Mucosa of stomach (tissue), 1 donor: ENCODE measurements around the gene TTLL11.

ENCODE experiments used
- H3K27me3 ChIP-seq: one replicate; pipeline ENCODE4 v1.7.0; 2013; ENCODE audit warnings: mild to moderate bottlenecking, low read length; ENCODE audit not compliant: control insufficient read depth, insufficient read depth
- H3K36me3 ChIP-seq: one replicate; pipeline ENCODE4 v1.7.0; 2013; ENCODE audit warnings: low read length; ENCODE audit not compliant: control insufficient read depth, insufficient read depth
- H3K4me1 ChIP-seq: one replicate; pipeline ENCODE4 v1.7.0; 2013; ENCODE audit warnings: mild to moderate bottlenecking, low read length; ENCODE audit not compliant: control insufficient read depth, insufficient read depth
- H3K4me3 ChIP-seq: one replicate; pipeline ENCODE4 v1.7.0; 2013; ENCODE audit warnings: low read length
- H3K9ac ChIP-seq: one replicate; pipeline ENCODE4 v1.7.0; 2013; ENCODE audit warnings: mild to moderate bottlenecking, low read length, moderate library complexity
- H3K9me3 ChIP-seq: one replicate; pipeline ENCODE4 v1.7.0; 2013; ENCODE audit warnings: mild to moderate bottlenecking, low read length, moderate library complexity; ENCODE audit not compliant: control insufficient read depth
- donor health status: Pancreatic carcinoma.

Gene TTLL11

DNA sequence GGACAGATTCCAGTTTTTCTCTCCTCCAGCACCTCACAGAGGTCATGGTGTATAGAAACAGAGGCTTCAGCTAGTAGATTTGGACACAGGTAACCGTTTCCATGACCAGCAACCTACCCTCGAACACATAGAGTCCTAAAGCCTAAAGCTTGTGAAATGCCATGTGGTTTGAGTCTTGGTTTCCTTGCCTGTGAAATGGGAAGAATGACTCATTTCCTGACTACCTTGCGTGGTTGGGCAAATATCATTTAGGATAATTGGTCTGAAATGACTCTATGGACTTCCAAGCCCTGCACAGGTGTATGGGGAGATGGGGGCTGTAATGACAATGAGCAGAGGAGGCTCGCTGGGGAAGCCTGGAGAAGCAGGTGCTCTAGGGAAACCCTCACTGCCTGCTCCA is 134.6 kb downstream of the TTLL11 start:
- Histone ChIP-seq H3K9ac (no peak overlapping the region), H3K4me3 (no peak overlapping the region), H3K4me1 (no peaks in the 10 kb centered on the region), H3K36me3 (no peaks in the 10 kb centered on the region), H3K27me3 (no peaks in the 10 kb centered on the region), H3K9me3 (no peaks in the 10 kb centered on the region)

DNA sequence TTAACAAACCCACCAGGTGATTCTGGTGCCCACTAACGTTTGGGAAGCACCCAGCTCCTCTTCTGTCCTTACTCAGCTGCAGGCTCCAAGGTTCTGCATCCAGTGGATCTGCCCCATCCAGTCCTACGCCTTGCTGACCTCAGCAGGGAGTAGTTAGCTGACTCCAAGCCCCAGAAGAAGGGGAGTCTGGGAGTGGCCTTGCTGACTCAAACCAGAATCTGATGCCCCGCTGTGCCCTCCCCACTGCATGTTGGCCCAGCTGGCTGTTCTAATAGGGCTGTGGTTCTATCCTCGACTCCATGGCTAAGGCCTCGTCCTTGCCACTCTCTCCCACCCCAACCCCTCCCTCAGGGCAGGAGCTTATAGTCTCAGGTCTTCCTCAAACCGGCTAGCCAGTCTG is 136.3 kb downstream of the TTLL11 start:
- H3K36me3 ChIP-seq = no peaks in the 10 kb centered on the region
- no peaks in the 10 kb centered on the region for H3K4me1 ChIP-seq
- H3K4me3 ChIP-seq = no peak overlapping the region
- H3K27me3 ChIP-seq = no peaks in the 10 kb centered on the region
- no peaks in the 10 kb centered on the region for H3K9me3 ChIP-seq
- no peak overlapping the region for H3K9ac ChIP-seq

DNA sequence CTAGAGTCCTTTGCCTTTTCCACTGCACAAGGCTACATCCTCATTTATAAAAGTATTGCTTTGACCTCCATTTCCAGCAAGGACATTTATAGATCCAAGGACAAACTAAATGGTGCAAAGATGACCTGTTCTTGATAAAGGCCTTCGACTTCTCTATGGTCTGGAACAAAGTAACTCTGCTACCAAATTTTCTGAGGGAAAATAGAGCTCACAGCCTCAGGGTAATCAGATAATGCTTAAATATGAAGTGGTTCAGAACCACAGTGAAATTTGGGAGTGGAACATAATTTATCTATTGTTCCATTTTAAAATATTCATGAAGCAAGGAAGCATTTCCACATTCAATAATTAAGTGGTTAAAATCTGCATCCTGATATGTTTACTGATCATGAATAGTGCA is 137.5 kb downstream of the TTLL11 start:
- Histone ChIP-seq H3K9ac (no peak overlapping the region), H3K4me3 (no peak overlapping the region), H3K9me3 (no peaks in the 10 kb centered on the region), H3K27me3 (no peaks in the 10 kb centered on the region), H3K36me3 (no peaks in the 10 kb centered on the region), H3K4me1 (no peaks in the 10 kb centered on the region)

- no peak overlapping the region for H3K4me3 ChIP-seq
- H3K4me1 ChIP-seq = no peaks in the 10 kb centered on the region
- H3K27me3 ChIP-seq = no peaks in the 10 kb centered on the region
- H3K9ac ChIP-seq = no peak overlapping the region
- H3K9me3 ChIP-seq = no peaks in the 10 kb centered on the region
- no peaks in the 10 kb centered on the region for H3K36me3 ChIP-seq
Measured at GRCh38 chr9:121954477-121955140, 138.5 kb downstream of the TTLL11 start.

DNA sequence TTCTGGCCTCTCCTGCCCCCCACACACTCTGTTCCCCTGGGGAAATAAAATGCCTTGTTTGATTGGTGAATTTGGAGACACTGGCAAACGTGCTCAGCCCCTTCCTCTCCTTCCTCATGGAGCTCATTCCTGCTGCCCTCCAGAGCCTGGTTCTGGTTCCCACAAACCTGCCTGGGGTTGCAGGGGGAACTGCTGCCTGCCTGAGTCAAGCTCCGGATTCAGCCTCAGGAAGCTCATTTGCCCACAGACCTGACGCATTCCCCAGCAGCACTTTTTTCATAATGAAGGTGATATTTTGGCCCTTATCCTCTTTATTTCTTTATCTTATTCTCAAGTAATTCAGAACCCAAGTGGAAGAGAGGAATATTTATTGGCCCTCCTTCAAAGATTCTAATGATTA is 140.5 kb downstream of the TTLL11 start:
- Histone ChIP-seq H3K36me3 (no peaks in the 10 kb centered on the region), H3K4me3 (no peak overlapping the region), H3K9me3 (no peaks in the 10 kb centered on the region), H3K9ac (no peak overlapping the region), H3K27me3 (no peaks in the 10 kb centered on the region), H3K4me1 (no peaks in the 10 kb centered on the region)

DNA sequence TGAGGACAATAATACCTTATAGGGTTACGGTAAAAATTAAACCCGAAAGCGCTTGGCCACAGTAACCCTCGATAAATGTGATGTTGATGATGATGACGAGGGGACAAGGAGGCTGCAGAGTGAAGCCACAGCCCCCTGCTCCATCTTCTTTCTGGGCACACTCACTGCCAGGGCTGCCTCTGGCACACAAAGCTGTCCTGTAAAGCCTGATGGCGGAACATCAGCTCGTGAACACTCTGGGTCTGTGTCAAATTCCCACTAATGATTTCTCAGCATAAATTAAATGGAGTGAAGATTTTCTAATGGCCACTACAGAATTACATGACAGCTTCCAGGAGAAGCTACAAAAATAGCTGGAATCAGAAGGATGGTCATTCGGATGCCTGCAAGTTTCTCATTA is 142.2 kb downstream of the TTLL11 start:
- Histone ChIP-seq H3K27me3 (no peaks in the 10 kb centered on the region), H3K9ac (no peak overlapping the region), H3K9me3 (no peaks in the 10 kb centered on the region), H3K36me3 (no peaks in the 10 kb centered on the region), H3K4me1 (no peaks in the 10 kb centered on the region), H3K4me3 (no peak overlapping the region)

GRCh38 chr9:121950441-121950840 is 142.7 kb downstream of the TTLL11 start:
- no peaks in the 10 kb centered on the region for H3K4me1 ChIP-seq
- H3K27me3 ChIP-seq = no peaks in the 10 kb centered on the region
- no peak overlapping the region for H3K4me3 ChIP-seq
- no peaks in the 10 kb centered on the region for H3K36me3 ChIP-seq
- no peaks in the 10 kb centered on the region for H3K9me3 ChIP-seq
- no peak overlapping the region for H3K9ac ChIP-seq

DNA sequence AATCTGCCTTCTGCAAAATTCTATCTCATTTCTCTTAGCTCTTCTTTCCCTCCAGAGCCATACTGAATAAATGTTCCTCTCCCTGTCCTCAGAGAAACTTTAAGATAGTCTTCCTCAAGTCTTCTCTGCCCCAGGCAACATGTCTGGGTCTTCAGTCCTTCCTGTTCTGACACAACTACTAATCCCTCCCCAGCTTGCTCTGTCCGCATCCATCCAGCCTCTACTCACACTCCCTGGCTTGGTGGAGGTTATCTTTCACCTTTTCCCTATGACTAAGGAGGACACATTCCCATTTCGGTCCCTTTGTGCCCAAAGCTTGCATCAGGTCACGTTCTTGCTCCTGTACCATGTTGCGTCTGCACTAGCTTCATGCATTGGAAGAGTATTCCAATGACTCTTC is 143.3 kb downstream of the TTLL11 start:
- no peak overlapping the region for H3K4me3 ChIP-seq
- H3K4me1 ChIP-seq = no peaks in the 10 kb centered on the region
- no peaks in the 10 kb centered on the region for H3K27me3 ChIP-seq
- H3K36me3 ChIP-seq = no peaks in the 10 kb centered on the region
- no peak overlapping the region for H3K9ac ChIP-seq
- H3K9me3 ChIP-seq = no peaks in the 10 kb centered on the region

DNA sequence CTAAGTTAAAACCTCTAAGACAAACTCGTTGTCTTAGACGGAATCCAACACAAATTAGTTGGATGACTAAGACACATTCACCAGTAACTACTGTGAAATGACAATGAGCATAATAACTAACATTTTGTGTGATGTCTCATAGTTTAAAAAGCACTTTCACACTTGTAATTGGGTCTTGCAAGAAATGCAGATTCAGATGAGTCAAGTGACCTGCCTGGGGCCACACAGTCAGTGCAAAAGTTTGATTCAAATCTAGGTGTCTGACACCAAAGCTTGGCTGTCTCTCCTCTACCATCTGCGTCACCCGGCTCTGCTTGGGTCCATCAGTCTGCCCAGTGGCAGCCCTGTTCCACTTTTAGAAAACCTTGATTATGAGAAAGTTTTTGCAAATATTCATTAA is 143.7 kb downstream of the TTLL11 start:
- H3K9me3 ChIP-seq = no peaks in the 10 kb centered on the region
- H3K36me3 ChIP-seq = no peaks in the 10 kb centered on the region
- H3K27me3 ChIP-seq = no peaks in the 10 kb centered on the region
- H3K4me3 ChIP-seq = no peak overlapping the region
- H3K4me1 ChIP-seq = no peaks in the 10 kb centered on the region
- no peak overlapping the region for H3K9ac ChIP-seq

DNA sequence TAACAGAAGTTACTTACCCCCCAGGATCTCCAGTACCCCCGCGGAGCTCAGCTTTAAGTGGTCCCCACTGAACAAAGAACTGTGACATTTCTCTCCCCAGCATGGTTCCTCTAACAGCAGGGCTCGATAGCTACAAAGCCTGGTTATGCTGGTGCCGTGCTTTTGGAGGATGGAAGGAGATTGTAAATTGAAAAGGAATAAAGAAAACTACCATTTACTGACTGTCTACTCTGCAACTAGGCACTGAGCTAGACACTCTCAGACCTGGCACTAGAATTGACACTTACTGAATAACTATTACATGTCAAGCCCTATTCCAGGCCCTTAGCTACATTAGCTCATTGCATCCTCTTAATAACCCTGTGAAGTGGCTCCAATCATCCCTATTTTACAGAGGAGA is 145.3 kb downstream of the TTLL11 start:
- no peaks in the 10 kb centered on the region for H3K4me1 ChIP-seq
- H3K36me3 ChIP-seq = no peaks in the 10 kb centered on the region
- no peaks in the 10 kb centered on the region for H3K9me3 ChIP-seq
- H3K27me3 ChIP-seq = no peaks in the 10 kb centered on the region
- no peak overlapping the region for H3K9ac ChIP-seq
- no peak overlapping the region for H3K4me3 ChIP-seq

- Histone ChIP-seq H3K36me3 (no peaks in the 10 kb centered on the region), H3K9ac (no peak overlapping the region), H3K27me3 (no peaks in the 10 kb centered on the region), H3K9me3 (no peaks in the 10 kb centered on the region), H3K4me1 (no peaks in the 10 kb centered on the region), H3K4me3 (no peak overlapping the region)
Measured at GRCh38 chr9:121946465-121946864, 146.6 kb downstream of the TTLL11 start.

- Histone ChIP-seq H3K4me1 (no peaks in the 10 kb centered on the region), H3K27me3 (no peaks in the 10 kb centered on the region), H3K4me3 (no peak overlapping the region), H3K9ac (no peak overlapping the region), H3K9me3 (no peaks in the 10 kb centered on the region), H3K36me3 (no peaks in the 10 kb centered on the region)
Measured at GRCh38 chr9:121945849-121946248, 147.3 kb downstream of the TTLL11 start.

DNA sequence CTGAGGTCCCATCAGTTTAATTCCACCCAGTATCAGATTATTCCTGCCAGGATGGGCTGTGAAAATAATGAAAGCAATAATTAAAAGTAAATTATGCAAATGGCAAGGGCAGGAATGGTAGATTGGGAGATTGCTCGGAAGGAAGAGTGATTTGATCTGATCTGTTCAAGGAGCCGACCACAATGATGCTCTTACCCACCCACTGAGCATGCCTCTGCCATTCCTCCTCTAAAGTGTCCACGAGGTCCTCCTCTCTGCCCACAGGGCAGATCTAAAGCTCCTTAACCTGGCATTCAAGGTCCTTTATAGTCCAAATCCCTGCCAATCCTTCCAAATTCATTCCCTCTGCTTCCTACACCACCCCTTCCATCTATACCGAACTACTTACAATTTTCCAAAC is 147.8 kb downstream of the TTLL11 start:
- no peaks in the 10 kb centered on the region for H3K4me1 ChIP-seq
- H3K27me3 ChIP-seq = no peaks in the 10 kb centered on the region
- no peak overlapping the region for H3K9ac ChIP-seq
- H3K36me3 ChIP-seq = no peaks in the 10 kb centered on the region
- no peaks in the 10 kb centered on the region for H3K9me3 ChIP-seq
- no peak overlapping the region for H3K4me3 ChIP-seq
